EL (cell line): Measurements from ENCODE around the gene RAB19.
A peak's percentile ranks its signal among the peaks of the same experiment; 100 is the strongest.
"Not testable (repeated sequence)": the region's sequence is repeated elsewhere in the genome, so short reads cannot be mapped to it uniquely, and the experiment has no call there.

ENCODE experiments used
- DNase-seq: peaks from one replicate; pipeline ENCODE4 v3.0.0-alpha.2; 2016

RAB19 gene

DNA sequence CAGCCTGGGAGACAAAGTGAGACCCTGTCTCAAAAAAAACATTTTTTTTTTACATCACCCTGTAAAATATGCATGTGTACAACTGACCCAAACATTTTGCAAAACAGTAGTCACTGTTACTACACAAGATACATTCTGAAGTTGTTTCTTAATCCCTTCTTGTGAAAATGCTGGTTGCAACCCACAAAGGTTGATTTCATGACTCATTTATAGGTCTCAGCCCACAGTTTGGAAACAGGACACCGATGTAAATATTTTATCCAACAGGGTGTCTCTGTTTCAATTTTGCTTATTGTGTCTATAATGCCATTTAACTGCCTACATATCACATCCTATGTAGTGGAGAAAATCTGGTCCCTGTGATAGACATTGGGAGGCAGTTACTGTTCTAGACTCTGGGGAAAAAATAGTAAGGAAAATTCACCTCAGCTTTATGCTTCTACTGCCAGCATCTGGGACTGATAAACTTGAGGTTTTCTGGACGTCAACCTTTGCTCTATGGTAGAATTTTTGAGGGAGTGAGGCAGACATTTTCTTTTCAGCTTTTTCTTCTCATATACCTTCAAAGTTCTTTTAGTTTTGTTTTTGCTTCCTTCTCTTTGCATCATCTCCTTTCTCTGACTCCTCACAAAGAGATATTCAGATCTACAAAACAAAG, 1.6 kb upstream of the RAB19 start:
- peak; percentile 9 for DNase-seq

DNA sequence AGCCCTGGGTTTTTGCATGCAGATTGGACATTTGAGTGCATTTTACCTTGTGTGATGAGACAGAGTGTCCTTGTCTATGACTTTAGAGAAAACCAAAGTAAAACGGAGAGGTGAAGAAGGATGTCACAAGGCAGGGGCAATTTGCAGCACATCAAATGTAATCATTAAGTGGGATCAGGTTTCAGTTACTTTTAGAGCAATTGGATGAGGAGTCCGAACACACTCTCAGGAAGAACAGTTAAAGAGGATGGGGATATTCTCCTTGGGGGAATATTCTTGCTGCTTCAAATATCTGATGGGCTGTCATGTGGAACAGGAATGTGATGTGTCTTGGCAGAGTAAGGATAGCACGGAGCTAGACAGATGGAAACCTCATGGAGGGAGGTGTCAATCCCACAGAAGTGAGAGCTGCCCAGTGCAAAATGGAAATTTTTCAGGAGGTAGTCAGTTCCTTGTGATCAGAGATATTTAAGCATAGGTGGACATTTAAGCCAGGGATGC, 757 bp downstream of the RAB19 start:
- DNase-seq: no peak

DNA sequence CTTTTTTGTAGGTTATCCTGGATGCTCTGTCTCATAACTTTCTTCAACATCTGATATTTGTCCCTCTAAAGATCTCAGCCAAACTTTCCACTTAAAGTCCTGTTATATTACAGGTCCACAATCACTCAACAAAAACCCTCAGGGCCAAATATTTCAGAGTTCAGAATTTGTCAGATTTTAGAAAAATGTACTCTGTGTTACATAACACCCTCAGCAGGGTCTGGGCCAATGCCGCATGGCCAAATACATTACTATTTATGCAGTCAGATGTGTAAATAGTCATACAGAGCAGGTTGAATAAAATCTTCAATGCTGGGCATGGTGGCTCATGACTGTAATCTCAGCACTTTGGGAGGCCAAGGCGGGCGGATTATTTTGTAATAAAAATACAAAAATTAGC, 11.5 kb downstream of the RAB19 start:
- DNase-seq: no peak

DNA sequence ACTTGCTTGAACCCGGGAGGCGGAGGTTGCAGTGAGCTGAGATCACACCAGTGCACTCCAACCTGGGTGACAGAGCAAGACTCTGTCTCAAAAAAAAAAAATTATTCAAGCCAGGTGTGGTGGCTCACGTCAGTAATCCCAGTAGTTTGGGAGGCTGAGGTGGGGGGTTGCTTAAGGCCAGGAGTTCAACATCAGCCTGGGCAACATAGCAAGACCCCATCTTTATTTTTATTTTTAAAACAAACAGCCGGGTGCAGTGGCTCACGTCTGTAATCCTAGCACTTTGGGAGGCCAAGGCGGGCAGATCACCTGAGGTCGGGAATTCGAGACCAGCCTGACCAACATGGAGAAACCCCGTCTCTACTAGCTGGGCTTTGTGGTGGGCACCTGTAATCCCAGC, 12.0 kb downstream of the RAB19 start:
- DNase-seq: not testable (repeated sequence)

DNA sequence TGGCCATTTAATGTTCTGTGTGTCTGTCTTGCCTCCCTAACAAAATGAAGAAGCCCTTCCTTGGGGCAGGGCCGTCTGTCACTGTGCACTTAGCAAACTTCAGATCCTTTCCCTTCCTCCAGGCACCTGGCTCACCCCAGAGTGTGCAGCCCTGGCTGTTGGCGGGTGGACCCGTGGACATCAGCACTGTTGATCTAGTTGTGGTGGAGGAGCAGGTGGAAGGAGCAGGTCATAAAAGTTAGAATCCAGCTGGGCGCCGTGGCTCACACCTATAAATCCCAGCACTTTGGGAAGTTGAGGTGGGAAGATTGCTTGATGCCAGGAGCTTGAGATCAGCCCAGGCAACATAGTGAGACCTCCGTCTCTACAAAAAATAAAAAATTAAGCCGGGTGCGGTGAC, 12.7 kb downstream of the RAB19 start:
- no peak for DNase-seq

DNA sequence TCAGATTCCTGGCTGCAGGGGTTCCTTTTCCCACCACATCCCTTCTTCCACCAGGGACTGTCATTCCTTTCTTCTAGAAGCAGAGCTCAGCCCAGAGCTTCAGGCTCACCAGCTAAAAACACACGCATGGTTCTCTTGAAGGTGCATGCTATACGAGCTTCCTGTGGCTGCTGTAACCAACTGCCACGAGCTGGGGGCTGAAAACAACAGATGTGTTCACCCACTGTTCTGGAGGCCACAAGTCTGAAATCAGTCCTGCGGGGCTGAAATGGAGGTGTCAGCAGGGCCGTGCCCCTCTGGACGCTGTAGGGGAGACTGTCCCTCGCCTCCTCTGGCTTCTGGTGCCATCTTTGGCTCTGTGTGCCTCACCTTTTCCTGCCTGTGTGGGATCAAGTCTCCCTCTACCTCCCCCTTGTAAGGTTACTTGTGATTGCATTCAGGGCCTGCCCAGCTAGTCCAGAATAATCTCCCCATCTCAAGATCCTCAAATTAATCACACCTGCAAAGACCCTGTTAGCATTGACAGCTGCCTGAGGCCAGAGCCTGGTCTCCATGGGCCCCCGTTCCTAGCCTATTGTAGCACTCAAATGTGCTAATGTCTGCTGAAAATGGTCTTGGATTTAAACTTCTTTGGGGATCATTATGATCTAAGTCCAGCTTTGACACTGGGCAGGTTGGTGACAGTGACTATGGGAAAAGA, 13.7 kb downstream of the RAB19 start:
- DNase-seq: no peak

GRCh38 chr7:140418156-140418472, 14.3 kb downstream of the RAB19 start:
- not testable (repeated sequence) for DNase-seq

DNA sequence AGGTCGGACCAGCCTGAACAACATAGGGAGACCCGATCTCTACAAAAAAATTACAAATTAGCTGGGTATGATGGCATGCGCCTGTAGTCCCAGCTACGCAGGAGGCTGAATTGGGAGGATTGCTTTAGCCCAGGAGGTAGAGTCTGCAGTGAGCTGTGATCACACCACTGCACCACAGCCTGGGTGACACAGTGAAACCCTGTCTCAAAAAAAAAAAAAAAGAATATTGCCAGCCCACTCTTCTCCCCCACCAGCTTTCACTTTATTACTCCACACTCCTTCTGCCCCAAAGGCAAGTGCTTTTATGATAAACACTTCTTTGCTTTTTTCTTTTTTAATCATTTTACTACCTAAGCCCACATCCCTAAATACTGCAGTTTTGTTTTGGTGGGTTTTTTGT, 14.8 kb downstream of the RAB19 start:
- DNase-seq: no peak

GRCh38 chr7:140421521-140421920, 17.7 kb downstream of the RAB19 start:
- DNase-seq: no peak

DNA sequence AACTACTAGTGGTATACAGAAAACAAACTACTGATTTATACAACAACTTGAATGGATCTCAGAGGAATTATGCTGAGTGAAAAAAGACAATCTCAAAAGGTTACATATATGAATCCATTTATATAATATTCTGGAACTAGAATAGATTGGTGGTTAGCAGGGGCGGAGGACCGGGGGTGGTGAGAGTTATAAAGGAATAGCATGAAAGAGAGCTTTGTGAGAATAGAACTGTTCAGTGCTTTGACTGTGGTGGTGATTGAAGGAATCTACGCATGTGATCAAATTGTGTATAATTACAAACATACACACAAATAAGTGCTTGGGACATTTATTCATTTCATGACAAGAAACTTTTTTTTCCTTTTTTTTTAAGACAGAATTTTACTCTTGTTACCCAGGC, 19.6 kb downstream of the RAB19 start:
- no peak for DNase-seq

DNA sequence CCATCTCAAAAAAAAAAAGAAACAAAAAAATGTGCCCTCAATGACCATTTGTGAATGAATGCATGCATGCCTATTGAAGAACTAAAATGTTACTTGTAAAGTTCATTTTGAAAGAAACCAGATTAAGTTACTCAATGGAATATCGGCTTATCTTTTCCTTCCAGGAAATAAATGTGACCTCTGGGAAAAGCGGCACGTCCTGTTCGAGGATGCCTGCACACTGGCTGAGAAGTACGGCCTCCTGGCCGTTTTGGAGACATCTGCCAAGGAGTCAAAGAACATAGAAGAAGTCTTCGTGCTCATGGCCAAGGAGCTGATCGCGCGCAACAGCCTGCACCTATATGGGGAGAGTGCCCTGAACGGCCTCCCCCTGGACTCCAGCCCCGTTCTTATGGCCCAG, 21.9 kb downstream of the RAB19 start:
- DNase-seq: no peak

GRCh38 chr7:140426130-140426529, 22.3 kb downstream of the RAB19 start:
- no peak for DNase-seq

GRCh38 chr7:140433396-140433795, 29.5 kb downstream of the RAB19 start:
- DNase-seq: no peak

- no peak for DNase-seq
Observed at GRCh38 chr7:140435252-140435895, 31.5 kb downstream of the RAB19 start.

- DNase-seq: no peak
Observed at GRCh38 chr7:140439359-140439758, 35.5 kb downstream of the RAB19 start.

GRCh38 chr7:140440593-140440992, 36.7 kb downstream of the RAB19 start:
- no peak for DNase-seq

- DNase-seq: no peak
Observed at GRCh38 chr7:140441519-140441918, 37.7 kb downstream of the RAB19 start.

GRCh38 chr7:140446467-140446866, 42.6 kb downstream of the RAB19 start:
- DNase-seq: no peak

GRCh38 chr7:140447841-140448240, 44.0 kb downstream of the RAB19 start:
- DNase-seq: no peak

DNA sequence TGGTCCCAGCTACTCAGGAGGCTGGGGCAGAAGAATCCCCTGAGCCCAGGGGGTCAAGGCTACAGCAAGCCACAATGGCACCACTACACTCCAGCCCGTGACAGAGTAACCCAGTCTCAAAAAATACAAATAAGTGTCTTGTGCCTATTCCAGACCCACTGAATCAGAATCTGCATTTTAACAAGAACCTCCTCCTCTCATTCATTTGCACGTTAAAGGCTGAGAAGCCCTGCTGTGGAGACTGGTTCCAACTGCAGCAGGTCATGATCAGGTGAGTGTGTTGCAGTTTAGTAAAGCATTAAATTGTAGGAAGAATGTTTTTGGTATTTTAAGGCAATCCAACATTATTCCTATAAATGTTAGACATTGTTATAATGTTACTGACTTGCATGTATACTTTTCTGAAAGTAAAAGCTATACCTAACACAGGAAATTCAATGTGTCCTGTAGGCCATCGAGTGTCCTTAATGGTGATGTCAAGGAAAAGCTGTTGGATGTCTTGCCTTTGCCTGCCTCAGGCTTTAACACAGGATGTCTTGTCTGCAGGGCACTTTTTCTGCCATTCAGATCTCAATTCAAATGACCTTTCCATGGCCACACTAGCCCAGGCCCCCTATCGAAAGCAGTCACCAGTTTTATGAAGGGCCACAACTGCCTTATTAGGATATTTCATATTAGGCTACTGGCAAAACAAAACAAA, 45.1 kb downstream of the RAB19 start:
- no peak for DNase-seq

DNA sequence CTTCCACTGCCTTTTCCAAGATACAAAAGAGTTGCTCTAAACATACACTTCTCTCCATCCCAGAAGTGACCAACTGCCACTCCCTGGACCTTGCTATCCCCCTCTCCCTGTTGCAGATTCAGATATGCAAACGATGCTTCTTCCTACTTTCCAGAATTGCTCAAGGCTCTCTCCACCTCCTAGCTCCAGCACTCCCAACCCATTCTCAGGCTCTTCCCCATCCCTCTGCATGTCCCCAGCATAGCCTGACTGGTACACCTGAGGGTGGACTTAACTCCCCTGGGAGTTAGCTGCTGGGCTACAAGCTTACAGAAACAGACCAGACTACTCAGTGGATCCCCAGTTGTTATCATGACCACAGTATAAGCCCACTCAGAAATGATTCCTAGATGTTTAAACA, 47.9 kb downstream of the RAB19 start:
- DNase-seq: no peak

GRCh38 chr7:140453273-140453672, 49.4 kb downstream of the RAB19 start:
- DNase-seq: no peak

DNA sequence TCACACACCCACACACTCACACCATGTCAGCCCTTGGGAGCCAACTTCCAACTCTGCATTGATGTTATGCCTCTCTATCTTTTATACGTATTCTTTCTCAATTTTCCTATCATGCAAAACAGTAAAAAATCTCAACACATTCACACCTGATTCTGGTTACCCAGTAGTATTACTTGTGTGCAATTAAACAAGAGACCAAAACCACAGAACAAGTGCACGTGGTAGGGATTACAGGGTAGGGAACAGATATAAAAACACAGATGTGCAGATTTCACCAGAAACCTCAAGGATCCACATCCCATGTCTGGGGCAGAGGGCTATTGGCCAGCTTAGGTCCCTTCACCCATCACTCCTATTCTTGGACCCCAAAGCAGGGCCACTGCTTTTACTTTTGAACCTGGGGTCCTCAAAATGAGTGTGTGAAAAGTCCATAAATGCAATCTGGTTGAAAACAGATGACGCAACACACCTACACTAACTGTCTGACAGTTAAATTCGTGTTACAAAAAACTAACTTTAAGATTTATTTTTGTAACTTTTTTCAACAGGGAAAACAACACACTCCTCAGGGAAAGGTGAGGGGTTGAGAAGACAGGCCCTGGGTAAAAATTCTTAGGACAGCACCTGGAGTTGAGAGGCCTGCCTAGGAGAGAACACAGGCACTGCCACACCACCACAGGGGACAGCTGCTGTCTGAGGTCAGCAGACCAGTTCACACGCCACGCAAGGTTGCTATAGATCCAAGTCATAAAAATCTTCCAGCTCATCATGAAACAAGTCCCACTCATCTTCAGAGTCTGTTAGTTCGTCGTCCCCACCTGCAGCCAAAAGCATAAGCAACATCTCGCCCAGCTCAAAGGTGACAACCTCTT, 50.2 kb downstream of the RAB19 start:
- DNase-seq: not testable (repeated sequence)
